HG03575 (cell line): ENCODE data around the gene UGT1A4.

Source experiments
- ATAC-seq: cut with Tn5 transposase; IDR thresholded peaks from one replicate; pipeline ENCODE4 v1.9.1; 2021; ENCODE audit not compliant: unreplicated experiment, insufficient number of reproducible peaks, low FRiP score; ENCODE audit errors: extremely low read depth

UGT1A4 gene

DNA sequence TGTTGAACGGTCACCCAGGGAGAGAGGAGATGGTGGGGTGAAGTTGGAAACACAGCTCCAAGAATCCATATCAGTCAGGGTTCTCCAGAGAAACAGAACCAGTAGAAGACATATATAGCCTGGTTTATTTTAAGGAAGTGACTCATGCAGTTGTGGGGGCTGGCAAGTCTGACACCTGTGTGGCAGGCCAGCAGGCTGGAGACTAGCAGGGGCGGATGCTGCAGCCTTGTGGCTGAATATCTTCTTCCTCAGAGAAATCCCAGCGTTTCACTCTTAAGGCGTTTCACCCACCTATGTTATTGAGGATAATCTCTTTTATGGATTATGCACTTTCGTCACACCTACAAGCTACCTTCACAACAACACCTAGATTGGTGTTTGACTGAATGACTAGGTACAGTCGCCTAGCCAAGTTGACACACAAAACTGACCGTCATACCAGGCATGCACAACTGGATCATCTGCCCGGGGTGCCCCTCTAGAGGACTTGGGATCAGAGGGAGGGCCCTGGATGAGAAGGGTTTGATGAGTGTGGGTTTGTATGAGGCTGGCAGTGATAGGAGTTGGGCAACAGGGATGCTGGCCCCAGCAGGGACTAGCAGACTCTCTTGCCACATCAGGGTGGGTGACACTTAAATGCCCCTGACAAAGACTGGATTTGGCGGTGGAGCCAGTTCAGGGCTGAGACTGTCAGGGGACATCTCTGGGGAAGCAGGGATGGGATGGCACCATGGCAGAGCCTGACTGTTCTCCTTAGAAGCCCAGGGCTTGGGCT, 83.0 kb downstream of the UGT1A4 start:
- no peak for ATAC-seq

DNA sequence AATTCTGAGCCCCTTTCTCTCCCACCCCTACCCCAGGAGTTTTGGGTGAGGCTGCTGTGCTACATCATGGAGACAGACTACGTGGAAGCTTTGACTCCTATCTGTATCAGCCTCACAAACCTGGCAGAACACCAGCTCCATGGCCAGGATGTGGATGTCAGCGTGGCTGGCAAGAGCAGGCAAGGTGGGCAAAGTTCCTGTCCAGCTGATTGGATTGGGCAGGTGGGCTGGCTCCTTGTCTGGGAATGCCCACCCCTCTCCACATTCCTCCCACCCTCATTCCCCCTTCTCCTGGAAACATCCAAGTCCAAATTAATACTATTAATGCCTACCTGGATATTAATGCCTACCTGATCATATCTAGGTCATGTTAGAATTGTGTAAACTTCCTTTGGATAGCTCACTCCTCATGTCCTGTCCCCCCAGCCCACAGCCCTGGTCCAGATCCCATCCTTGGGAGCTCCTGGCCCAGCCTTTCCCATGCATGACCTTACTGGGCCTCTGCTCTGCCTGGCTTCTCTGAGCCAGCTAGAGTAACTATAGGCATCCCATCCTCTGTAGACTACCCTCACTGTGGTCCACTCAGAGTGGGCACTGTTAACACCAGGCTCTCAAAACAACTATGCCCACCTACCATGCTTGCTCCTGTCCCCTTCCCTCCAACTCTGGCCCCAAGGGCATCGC, 83.7 kb downstream of the UGT1A4 start:
- ATAC-seq = no peak

DNA sequence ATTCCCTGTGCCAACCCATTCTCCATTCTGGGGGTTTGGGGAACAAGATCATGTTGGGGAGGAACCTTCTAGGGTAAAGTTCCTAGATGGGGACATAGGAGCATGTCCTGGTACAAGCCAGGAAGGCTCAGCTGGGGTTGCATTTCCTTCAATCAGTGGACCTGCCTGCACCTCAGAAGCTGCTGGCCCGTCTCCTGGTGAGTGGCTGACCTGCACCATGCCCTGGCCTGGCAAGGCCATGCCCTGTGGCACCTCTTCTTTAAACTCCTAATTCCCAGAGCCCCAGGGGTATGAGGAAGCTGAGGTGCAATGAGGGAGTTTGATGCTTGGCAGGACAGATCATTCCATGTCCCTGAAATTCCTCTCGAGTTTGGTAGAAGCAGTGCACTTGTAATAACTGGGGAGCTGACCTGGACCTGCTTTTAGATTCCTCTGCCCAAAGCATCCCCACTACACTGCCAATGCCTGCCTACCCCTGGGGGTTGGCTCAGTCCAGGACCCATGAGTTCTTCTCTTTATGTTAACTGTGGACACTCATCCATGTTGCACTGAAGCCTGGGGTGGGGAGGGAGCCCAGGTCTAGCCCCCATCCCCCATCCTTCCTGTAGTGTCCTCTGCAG, 84.9 kb downstream of the UGT1A4 start:
- no peak for ATAC-seq

DNA sequence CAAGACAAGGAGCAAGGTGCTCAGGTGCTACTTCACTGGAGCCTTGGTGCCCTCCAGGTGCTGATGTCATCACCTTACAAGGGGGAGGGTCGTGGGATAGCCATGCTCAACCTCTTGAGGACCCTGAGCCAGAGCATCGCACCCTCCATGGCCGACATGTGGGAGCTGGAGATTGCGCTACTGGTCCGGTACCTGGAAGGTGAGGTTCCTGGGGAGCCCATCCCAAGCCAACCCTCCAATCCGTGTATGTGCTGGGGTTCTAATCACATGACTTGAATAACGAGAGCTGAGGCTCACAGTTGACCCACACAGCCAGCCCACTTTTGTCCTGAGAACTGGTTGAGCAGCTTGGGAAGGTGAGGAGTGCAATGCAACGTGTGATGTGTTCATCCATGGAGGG, 85.5 kb downstream of the UGT1A4 start:
- no peak for ATAC-seq

DNA sequence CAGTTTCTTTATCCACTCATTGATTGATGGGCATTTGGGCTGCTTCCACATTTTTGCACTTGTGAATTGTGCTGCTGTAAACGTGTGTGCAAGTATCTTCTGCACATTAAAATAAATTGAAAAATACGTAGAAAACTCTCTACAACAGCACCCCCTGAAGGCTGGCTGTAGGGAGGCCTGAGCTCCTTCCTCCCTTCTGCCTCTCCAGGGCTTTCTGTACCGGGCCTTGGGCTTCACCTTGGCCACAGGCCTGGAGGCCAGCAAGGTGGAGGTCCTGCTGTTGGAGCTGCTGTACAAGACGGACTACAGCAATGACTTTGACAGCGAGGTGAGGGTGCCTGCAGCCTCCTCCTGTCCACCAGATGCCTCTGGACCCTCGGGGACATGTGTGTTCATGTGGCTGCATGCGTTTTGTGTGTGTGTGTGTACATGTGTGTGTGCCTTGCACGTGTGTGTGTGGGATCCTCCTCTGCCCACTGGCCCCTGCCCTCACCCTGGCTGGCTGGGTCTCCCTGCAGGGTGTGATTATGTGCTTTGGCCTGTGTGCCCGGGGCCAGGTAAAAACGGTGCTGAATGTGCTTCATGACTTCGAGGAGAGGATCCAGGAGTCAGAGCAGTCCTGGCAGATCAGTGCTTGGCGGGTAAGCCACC, 88.8 kb downstream of the UGT1A4 start:
- no peak for ATAC-seq

DNA sequence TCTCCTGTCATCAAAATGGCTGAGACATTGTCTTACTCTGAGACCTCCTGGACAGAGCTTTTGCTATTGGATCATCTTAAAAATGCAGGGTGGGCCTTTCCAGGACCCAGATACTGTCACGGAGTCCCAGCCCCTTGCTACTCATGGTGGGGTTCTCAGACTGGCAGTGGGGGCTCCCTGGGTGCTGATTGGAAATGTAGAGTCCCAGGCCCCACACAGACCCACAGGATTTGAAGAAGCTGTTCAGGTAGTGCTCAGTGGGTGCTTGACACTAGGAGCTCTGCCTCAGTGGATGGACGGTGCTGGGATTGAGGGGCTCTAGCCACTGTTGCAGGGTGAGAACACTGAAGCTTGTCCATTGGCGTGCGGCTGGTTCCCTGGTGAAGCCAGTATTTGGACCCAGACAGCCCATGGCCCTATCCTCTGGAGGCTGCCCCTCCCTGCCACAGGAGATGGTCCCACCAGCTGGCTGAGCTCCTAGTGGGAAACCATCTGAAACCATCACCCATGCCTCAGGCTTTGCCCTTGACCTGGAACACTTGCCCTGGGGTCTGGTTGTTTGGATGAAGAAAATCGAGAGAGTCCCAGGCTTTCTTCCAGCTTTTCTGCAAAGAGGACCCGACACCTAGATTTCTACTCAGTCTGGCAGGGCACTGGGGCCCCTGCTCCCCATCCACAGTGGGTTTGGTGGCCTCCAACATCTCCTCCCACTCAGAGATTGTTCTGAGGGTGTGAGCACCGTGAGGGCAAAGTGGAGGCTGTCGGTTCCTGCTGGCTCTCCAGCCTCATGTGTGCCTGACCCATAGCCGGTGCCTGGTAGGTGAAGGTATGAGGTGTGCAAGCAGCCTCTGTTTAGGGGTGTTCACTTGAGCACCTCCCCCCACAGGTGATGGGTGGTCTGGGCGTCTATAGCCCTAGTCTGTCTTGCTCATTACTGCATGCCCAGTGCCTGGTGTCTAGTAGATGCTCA, 89.7 kb downstream of the UGT1A4 start:
- ATAC-seq = no peak

DNA sequence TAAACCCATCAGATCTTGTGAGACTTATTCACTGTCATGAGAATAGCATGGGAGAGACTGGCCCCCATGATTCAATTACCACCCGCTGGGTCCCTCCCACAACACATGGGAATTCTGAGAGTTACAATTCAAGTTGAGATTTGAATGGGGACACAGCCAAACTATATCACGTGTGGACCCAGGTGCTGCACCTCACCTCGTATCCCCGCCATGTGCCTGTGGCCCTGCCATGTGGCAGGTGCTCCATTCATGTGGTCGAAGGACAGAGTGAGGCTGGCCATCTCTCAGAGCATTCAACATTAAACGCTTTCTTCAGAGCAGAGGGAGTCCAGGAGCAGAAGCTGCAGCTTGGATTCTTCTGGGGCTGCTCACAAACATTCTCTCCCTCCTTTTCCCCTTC, 91.8 kb downstream of the UGT1A4 start:
- ATAC-seq = no peak

DNA sequence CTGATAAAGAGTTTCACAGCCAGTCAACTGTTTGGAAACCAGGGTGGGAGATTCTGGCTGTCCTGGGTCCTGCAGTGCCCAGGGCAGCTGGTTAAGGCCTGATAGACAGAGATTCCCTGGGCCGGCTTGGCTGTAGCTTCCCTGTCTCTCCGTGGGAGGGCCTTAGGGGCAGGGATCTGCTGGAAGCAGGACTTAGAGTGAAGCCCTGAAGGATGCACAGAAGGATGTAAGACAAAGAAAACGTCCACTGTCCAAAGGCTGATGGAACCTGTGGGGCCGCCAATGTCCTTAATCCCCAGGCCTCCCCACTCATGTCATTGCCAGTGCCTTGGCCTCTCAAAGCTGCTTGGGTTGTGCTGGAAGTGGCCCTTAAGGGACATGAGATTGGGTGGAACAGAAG, 92.6 kb downstream of the UGT1A4 start:
- ATAC-seq = no peak

DNA sequence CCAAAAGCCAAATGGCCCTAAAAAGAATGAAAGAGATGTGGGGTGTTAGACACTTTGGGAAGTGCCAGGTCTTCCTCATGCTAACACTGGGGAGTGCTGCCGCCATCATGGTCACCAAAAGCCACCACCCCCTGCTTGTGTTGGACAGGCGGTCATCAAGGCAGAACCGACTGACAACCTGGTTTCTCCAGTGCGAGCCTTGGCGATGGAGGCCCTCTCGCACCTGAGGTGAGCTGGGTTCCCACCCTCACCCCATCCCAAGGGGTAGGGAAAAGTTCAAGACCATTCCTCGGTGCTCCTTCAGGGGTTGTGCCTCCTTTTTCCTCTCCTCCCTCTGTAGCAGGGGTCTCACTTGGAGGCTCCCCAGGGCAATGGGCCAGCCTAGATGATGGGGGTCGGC, 93.2 kb downstream of the UGT1A4 start:
- no peak for ATAC-seq

DNA sequence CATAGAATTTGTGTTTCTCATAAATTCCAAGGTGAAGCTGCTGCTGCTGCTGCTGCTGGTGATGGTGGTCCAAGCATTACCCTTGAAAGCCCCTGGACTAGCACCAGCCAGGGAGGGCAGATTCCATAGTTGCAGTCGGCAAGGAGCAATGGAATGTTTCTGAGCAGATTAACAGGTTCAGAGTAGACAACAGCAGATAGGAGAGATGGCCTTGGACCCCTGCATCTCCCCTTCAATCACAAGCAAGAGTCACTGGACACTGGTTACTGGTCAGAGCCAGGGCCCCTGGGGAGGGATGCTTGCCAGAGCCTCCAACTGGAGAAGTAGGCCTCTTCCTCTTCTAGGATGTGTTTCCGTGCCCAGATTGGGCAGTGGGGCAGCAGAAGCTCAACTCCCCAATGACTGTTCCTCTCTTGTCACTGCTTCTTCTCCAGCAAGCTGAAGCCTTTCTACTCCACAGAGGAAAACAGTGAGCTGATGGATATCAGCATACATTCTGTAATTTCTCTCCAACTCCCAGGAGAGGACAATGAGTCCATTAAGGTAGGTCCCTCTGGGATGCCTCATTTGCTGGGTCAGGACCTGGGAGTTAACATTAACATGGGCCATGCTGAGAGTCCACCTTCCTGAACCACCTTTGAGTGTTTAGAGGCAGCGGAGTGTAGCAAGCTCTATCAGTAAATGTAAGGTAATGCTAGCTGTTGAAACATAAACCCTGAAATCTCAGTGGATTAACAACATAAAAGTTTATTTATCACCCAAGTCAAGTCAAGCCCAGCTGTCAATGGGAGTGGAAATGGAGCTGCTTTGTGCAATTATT, 94.9 kb downstream of the UGT1A4 start:
- no peak for ATAC-seq

DNA sequence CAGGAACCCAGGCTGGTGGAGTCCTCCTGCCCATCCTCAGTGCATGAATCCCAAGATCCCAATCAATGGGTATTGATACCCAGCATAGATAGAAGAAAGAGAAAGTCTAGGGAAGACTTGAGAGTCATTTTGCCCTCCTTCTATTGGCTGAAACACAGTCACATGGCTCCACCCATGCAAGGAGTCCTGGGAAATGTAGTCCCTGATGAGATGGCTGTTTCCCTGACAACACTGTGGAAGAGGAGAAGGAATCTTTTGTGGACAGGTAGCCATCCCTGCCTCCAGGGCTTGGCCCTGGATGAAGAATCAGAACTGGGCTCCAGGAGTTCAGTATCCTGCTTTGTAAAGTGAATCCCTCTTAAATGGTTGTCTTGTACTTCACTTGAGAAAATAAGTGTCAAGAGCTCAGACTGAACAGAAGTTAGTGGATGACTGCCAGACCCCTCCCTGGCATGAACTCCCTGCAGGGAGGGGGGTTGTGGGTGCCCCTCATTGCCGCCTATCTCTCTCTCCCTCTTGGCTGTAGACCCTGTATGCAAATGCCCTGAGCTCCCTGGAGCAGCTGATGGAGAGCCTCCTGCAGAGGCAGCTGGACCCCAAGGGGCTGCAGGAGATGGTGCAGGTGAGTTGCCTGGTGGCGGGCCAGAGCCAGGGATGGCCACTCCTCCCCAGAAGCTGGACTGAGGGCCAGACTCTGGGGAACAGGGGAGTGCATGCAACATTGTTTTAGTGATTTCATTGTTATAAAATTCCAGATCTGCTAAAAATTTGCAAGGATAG, 95.7 kb downstream of the UGT1A4 start:
- no peak for ATAC-seq

DNA sequence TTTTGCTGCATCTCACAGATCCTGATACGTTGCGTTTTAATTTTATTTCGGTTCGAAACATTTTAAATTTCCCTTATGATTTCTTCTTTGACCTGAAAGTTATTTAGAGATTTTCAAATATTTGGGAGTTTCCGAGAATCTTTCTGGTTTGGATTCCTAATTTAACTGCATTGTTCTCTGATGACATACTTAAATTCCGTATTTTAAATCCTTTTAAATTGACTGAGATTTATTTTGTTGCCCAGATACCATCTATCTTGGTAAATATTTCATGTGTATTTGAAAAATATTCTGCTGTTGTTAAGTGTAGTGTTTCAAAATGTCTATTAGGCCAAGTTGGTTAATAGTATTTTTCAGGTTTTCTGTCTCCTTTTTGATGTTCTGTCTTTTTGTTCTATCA, 97.3 kb downstream of the UGT1A4 start:
- ATAC-seq = no peak

DNA sequence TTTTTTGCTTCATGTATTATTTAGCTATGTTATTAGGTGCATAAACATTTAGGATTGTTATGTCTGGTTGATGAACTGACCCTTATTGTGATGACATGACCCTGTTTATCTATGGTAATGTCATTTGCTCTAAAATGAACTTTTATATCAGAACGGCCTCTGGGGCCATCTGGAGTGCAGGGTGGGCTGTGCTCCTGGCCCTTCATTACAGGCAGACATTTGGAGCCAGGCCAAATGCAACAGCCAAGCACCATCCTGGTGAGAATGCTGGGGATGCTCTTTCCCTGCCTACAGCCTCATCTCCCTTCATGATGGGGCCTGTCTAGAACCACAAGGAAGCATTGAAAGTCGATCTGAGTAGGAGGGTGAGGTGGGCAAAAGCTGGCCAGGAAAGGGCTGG, 97.8 kb downstream of the UGT1A4 start:
- ATAC-seq = no peak

DNA sequence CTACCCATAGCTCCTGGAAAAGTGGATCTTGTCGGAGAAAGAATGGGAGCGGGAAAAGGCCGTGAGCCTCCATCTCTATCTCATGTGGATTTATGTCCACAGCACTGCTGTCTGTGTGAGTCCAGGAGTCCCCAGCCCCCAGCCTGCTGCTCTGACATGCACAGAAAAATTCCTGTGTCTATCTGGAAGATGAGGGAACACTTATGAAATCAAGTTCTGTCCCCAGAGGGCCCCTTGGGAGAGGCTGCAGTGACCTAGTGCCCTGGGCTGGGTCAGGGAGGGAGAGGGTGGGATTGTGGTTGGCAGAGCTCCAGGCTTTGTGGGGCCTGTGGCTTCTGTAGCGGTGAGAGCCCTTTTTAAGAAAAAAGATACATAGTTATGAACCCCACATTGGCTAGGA, 98.2 kb downstream of the UGT1A4 start:
- no peak for ATAC-seq

DNA sequence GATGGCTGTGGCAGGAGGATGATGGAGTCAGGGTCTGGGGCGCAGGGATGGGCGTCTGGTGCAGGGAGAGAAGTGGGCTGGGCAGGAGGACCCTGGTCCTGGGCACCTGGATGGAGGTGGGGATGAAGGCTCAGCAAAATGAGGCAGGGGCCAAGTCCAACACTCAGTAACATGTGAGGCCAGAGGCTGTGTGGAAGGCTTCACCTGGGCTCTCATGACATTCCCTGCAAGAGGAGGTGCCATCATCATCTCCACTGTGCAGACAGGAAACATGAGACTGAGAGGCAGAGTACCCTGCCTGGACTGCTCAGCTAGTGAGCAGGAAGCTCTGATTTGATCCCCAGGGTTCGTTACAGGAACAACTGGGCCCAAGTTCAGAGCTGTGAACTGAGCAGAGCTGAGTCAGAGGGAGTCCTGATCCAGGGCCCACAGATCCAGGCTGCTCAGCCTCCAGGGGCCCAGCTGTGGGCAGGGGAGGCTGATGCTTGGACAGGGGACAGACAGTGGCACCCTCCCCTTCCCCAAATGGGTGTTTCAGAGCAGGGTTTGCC, 98.9 kb downstream of the UGT1A4 start:
- ATAC-seq = no peak

DNA sequence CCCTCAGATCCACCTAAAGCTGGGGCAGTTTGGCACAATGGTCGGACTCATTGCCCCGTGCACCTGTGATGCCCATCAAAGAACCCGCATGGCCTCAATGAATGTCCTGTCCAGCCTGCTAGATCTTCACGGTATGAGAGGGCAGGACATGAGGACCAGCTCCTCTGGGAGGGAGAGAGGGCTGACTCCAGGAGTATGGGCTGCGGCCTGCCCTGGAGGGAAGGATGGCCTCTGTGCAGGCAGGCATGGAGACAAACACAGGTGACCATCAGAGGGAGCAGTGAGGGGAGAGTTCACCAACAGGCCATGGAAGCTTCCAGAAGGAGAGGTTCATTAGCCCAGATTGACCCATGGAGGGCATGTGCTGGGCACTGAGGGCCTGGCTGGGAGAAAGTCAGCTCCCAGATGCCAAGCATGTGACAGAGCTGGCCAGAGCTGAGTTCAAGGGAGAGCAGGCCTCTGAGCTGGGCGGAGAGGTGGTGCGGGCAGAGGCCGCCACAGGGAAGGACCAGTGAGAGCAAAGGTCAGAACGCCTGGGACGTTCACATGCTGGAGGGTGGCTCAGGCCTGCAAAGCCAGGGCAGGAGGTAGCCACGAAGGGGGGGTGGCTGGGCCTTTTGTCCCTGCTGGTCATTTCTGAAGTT, 99.6 kb downstream of the UGT1A4 start:
- ATAC-seq = no peak
